IMR-90 (cell line): ENCODE results near the gene USP50.

Source experiments
- MAZ ChIP-seq: IDR thresholded peaks from 2 replicates; pipeline ENCODE4 v1.6.1; 2012; ENCODE audit warnings: low read depth, mild to moderate bottlenecking, low read length, improper control_type of control experiment, moderate library complexity, borderline replicate concordance
- MXI1 ChIP-seq: IDR thresholded peaks from 2 replicates; pipeline ENCODE4 v1.6.1; 2012; ENCODE audit warnings: low read depth, mild to moderate bottlenecking, low read length, moderate library complexity, borderline replicate concordance
- NFE2L2 ChIP-seq: fragments of 150-350 bp; IDR thresholded peaks from 2 replicates; pipeline ENCODE4 v1.6.1; 2016; ENCODE audit warnings: low read depth, mild to moderate bottlenecking, low read length
- POLR2A ChIP-seq: IDR thresholded peaks from 2 replicates; pipeline ENCODE4 v1.6.1; 2012; ENCODE audit warnings: mild to moderate bottlenecking, low read depth, low read length
- RAD21 ChIP-seq: IDR thresholded peaks from 2 replicates; pipeline ENCODE4 v1.6.1; 2012; ENCODE audit warnings: low read length, improper control_type of control experiment
- RCOR1 ChIP-seq: IDR thresholded peaks from 2 replicates; pipeline ENCODE4 v1.6.1; 2012; ENCODE audit warnings: mild to moderate bottlenecking, low read length, improper control_type of control experiment; ENCODE audit not compliant: insufficient replicate concordance
- RFX5 ChIP-seq: IDR thresholded peaks from 2 replicates; pipeline ENCODE4 v1.8.0; 2012; ENCODE audit warnings: low read depth, mild to moderate bottlenecking, low read length, moderate library complexity
- SMC3 ChIP-seq: fragments of 150-350 bp; IDR thresholded peaks from 2 replicates; pipeline ENCODE4 v1.6.1; 2016; ENCODE audit warnings: low read depth, mild to moderate bottlenecking, antibody characterized with exemption, low read length, moderate library complexity
- TF ChIP-seq, protein P1 (sequence below): conservative IDR thresholded peaks from 2 replicates; pipeline ENCODE4 v1.5.1; 2012; ENCODE audit warnings: mild to moderate bottlenecking, low read depth, low read length, improper control_type of control experiment
- TF ChIP-seq, protein P2 (sequence below): fragments of 150-350 bp; IDR thresholded peaks from 2 replicates; pipeline ENCODE4 v1.6.1; 2017; ENCODE audit warnings: mild to moderate bottlenecking, antibody characterized with exemption, low read length, low read depth

DNA sequence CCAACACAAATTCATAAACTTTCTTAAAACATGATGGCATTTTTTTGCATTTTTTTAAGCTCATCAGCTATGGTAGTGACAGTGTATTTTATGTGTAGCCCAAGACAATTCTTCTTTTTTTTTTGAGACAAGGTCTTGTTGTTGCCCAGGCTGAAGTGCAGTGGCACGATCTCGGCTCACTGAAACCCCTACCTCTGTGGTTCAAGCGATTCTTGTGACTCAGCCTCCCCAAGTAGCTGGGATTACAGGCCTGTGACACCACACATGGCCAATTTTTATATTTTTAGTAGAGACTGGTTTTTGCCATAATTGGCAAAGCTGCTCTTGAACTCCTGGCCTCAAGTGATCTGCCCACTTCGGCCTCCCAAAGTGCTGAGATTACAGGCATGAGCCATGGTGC, 17.3 kb upstream of the USP50 start:
- TF ChIP-seq, protein P1, sequence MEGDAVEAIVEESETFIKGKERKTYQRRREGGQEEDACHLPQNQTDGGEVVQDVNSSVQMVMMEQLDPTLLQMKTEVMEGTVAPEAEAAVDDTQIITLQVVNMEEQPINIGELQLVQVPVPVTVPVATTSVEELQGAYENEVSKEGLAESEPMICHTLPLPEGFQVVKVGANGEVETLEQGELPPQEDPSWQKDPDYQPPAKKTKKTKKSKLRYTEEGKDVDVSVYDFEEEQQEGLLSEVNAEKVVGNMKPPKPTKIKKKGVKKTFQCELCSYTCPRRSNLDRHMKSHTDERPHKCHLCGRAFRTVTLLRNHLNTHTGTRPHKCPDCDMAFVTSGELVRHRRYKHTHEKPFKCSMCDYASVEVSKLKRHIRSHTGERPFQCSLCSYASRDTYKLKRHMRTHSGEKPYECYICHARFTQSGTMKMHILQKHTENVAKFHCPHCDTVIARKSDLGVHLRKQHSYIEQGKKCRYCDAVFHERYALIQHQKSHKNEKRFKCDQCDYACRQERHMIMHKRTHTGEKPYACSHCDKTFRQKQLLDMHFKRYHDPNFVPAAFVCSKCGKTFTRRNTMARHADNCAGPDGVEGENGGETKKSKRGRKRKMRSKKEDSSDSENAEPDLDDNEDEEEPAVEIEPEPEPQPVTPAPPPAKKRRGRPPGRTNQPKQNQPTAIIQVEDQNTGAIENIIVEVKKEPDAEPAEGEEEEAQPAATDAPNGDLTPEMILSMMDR: no peak
- no peak for TF ChIP-seq MAZ
- no peak for TF ChIP-seq RAD21
- no peak for TF ChIP-seq MXI1
- no peak for TF ChIP-seq SMC3
- TF ChIP-seq, protein P2, sequence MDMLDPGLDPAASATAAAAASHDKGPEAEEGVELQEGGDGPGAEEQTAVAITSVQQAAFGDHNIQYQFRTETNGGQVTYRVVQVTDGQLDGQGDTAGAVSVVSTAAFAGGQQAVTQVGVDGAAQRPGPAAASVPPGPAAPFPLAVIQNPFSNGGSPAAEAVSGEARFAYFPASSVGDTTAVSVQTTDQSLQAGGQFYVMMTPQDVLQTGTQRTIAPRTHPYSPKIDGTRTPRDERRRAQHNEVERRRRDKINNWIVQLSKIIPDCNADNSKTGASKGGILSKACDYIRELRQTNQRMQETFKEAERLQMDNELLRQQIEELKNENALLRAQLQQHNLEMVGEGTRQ: no peak
- TF ChIP-seq NFE2L2: no peak
- TF ChIP-seq POLR2A: no peak
- no peak for TF ChIP-seq RCOR1
- no peak for TF ChIP-seq RFX5
